B cell (primary cell): ENCODE results near the gene KIF2A.

Source experiments
- CTCF ChIP-seq: fragments of 200-600 bp; IDR thresholded peaks from one replicate; pipeline ENCODE4 v1.8.0; 2022; ENCODE audit warnings: antibody characterized with exemption, mild to moderate bottlenecking
- EZH2 ChIP-seq: IDR thresholded peaks from 2 replicates; pipeline ENCODE4 v1.6.1; 2012; ENCODE audit warnings: borderline replicate concordance, low read depth, mild to moderate bottlenecking, moderate library complexity, low read length; ENCODE audit not compliant: insufficient read depth, poor library complexity, severe bottlenecking

- TF ChIP-seq CTCF (no peak), EZH2 (no peak)
Measured at GRCh38 chr5:62334082-62334481, 28.1 kb downstream of the KIF2A start.
